GM18858 (cell line): ENCODE results near the gene NT5C3B.
"Not testable (repeated sequence)": the region's sequence is repeated elsewhere in the genome, so short reads cannot be mapped to it uniquely, and the experiment has no call there.

Experiments used
- ATAC-seq: cut with Tn5 transposase; IDR thresholded peaks from one replicate; pipeline ENCODE4 v1.9.1; 2021; ENCODE audit not compliant: unreplicated experiment

NT5C3B gene

GRCh38 chr17:41785091-41785858 is 50.8 kb downstream of the NT5C3B start:
- ATAC-seq = no peak

DNA sequence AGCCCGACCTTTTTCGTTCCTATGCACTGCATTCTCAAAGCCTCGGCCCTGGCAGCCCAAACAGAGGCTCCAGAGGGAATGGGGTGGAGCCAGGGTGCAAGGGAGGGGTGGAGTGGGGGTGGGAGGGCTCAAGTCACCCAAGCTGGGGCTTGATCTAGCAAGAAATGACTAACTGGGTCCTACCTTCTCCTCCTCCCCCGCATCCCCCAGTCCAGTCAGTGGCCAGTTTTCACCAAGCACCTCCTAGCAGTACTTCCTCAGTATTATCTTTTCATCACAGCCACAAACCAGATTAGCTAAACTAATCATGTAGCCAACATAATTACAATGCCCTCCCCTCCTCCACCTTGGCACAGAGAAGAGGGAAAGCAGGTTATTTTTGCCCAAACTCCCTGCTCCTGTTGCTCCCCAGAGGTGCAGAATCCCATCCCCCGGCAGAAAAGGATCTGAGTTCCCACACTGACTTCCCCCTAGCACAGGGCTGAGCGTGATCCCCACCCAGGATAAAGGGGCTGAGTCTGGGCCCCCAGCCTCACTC is 51.8 kb downstream of the NT5C3B start:
- ATAC-seq = no peak

GRCh38 chr17:41782142-41782541 is 53.9 kb downstream of the NT5C3B start:
- no peak for ATAC-seq

- no peak for ATAC-seq
Measured at GRCh38 chr17:41781404-41782110, 54.5 kb downstream of the NT5C3B start.

GRCh38 chr17:41779954-41780353 is 56.1 kb downstream of the NT5C3B start:
- no peak for ATAC-seq

GRCh38 chr17:41777574-41778188 is 58.4 kb downstream of the NT5C3B start:
- ATAC-seq = no peak

- no peak for ATAC-seq
Measured at GRCh38 chr17:41777157-41777573, 58.9 kb downstream of the NT5C3B start.

DNA sequence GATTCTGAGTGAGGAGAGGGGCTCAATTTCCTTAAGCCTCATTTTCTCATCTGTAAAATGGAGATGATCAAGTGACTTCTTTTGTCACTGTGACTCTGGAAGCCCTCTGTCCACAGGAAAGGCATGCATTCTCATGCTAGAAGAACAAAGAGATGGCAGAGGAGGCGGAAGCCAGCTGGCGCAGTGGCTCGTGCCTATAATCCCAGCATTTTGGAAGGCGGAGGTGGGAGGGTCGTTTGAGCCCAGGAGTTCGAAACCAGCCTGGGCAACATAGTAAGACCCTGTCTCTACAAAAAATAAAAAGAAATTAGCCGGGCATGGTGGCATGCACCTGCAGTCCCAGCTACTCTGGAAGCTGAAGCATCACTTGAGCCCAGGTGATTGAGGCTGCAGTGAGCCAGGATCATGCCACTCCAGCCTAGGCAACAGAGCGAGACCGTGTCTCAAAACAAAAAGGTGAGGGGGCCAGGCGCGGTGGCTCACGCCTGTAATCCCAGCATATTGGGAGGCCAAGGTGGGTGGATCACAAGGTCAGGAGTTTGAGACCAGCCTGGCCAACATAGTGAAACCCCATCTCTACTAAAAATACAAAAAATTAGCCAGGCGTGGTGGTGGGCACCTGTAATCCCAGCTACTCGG is 59.7 kb downstream of the NT5C3B start:
- not testable (repeated sequence) for ATAC-seq

GRCh38 chr17:41775394-41776226 is 60.4 kb downstream of the NT5C3B start:
- ATAC-seq = no peak
